Measurements from ENCODE around the gene NLRC3. TPM values are rescaled to one million over a fixed set of nuclear protein-coding genes. Genes with fewer than 3 reads are reported as not detected.

Gene NLRC3
- polyA plus RNA-seq, 2 donors, result 0.41 to 0.81 TPM

DNA sequence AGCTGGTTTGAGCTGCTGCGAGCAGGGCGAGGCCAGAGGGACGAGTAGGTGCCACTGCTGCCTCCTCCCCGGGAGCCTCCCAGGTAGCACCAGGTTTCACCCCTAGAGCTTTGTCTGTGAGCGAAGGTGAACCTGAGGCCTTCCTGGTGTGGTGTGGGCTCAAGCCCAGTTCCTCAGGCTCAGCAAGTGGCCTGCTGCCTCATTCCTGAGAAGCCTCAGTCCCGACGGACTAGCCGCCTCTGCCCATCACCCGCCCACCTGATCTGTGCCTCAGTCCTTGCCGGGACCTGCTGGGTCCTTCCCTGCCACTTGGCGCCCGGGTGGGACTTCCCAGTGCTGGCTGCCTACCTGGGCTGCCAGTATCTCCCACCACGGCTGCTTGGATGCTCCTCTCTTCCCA is 1.7 kb downstream of the NLRC3 start:
- H3K27ac ChIP-seq (ENCODE audit: low read depth in 2 of 2, low read length in 1 of 2), result no peak overlapping the region
- peak overlapping the region in 1 of 2 donors; percentile 37 for H3K4me3 ChIP-seq (ENCODE audit: low read depth in 1 of 2, low read length in 2 of 2)
- 73 to 75% methylated on average over 12 to 13 of the region's 13 CpGs for WGBS, 2 donors
- peaks cover 1 to 2% of the 10 kb centered on the region in 2 donors for H3K9me3 ChIP-seq (ENCODE audit: control insufficient read depth in 2 of 2, insufficient read depth in 1 of 2, low read depth in 1 of 2, low read length in 1 of 2)
- no peaks in the 10 kb centered on the region for H3K27me3 ChIP-seq (ENCODE audit: control insufficient read depth in 1 of 2, insufficient read depth in 2 of 2, low read length in 2 of 2)
- no peaks in the 10 kb centered on the region for H3K36me3 ChIP-seq (ENCODE audit: control insufficient read depth in 2 of 2, insufficient read depth in 2 of 2, low read length in 1 of 2)
- H3K4me1 ChIP-seq (ENCODE audit: control insufficient read depth in 2 of 2, insufficient read depth in 2 of 2, low read length in 1 of 2), result peaks cover 0 to 3% of the 10 kb centered on the region in 2 donors

DNA sequence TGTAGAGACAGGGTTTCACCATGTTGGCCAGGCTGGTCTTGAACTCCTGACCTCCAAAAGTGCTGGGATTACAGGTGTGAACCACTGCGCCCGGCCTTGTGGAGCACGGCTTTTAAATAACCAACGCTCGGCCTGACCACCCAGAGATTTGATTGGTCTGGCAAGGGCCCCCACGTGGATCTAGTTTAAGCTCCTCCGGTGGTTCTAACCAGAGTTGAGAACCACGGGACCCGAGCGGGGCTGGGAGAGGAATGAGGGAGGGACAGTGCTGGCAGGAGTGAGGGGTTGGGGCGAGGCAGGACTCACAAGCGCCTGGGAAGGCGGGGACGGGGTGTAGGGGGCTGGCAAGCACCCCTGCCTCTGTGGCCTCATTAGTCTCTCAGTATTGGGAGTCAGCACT is 3.0 kb downstream of the NLRC3 start:
- Histone ChIP-seq H3K4me3 (ENCODE audit: low read depth in 1 of 2, low read length in 2 of 2) (no peak overlapping the region), H3K27me3 (ENCODE audit: control insufficient read depth in 1 of 2, insufficient read depth in 2 of 2, low read length in 2 of 2) (no peaks in the 10 kb centered on the region), H3K9me3 (ENCODE audit: control insufficient read depth in 2 of 2, insufficient read depth in 1 of 2, low read depth in 1 of 2, low read length in 1 of 2) (peaks cover 3 to 5% of the 10 kb centered on the region in 2 donors), H3K27ac (ENCODE audit: low read depth in 2 of 2, low read length in 1 of 2) (no peak overlapping the region), H3K4me1 (ENCODE audit: control insufficient read depth in 2 of 2, insufficient read depth in 2 of 2, low read length in 1 of 2) (peaks cover 0 to 2% of the 10 kb centered on the region in 2 donors), H3K36me3 (ENCODE audit: control insufficient read depth in 2 of 2, insufficient read depth in 2 of 2, low read length in 1 of 2) (no peaks in the 10 kb centered on the region)
- 86 to 89% methylated on average over 14 of the region's 14 CpGs for WGBS, 2 donors

- Histone ChIP-seq H3K4me1 (ENCODE audit: control insufficient read depth in 2 of 2, insufficient read depth in 2 of 2, low read length in 1 of 2) (no peaks in the 10 kb centered on the region), H3K36me3 (ENCODE audit: control insufficient read depth in 2 of 2, insufficient read depth in 2 of 2, low read length in 1 of 2) (no peaks in the 10 kb centered on the region), H3K27me3 (ENCODE audit: control insufficient read depth in 1 of 2, insufficient read depth in 2 of 2, low read length in 2 of 2) (no peaks in the 10 kb centered on the region), H3K9me3 (ENCODE audit: control insufficient read depth in 2 of 2, insufficient read depth in 1 of 2, low read depth in 1 of 2, low read length in 1 of 2) (peaks cover 3 to 5% of the 10 kb centered on the region in 2 donors), H3K27ac (ENCODE audit: low read depth in 2 of 2, low read length in 1 of 2) (no peak overlapping the region), H3K4me3 (ENCODE audit: low read depth in 1 of 2, low read length in 2 of 2) (no peak overlapping the region)
- 80 to 83% methylated on average over 9 of the region's 9 CpGs for WGBS, 2 donors
Measured at GRCh38 chr16:3573146-3573815, 3.9 kb downstream of the NLRC3 start.

- 80% methylated on average over 4 of the region's 4 CpGs for WGBS, 2 donors
- no peak overlapping the region for H3K27ac ChIP-seq (ENCODE audit: low read depth in 2 of 2, low read length in 1 of 2)
- peaks cover 0 to 3% of the 10 kb centered on the region in 2 donors for H3K4me1 ChIP-seq (ENCODE audit: control insufficient read depth in 2 of 2, insufficient read depth in 2 of 2, low read length in 1 of 2)
- H3K27me3 ChIP-seq (ENCODE audit: control insufficient read depth in 1 of 2, insufficient read depth in 2 of 2, low read length in 2 of 2), result no peaks in the 10 kb centered on the region
- H3K4me3 ChIP-seq (ENCODE audit: low read depth in 1 of 2, low read length in 2 of 2), result no peak overlapping the region
- H3K9me3 ChIP-seq (ENCODE audit: control insufficient read depth in 2 of 2, insufficient read depth in 1 of 2, low read depth in 1 of 2, low read length in 1 of 2), result peaks cover 3 to 5% of the 10 kb centered on the region in 2 donors
- no peaks in the 10 kb centered on the region for H3K36me3 ChIP-seq (ENCODE audit: control insufficient read depth in 2 of 2, insufficient read depth in 2 of 2, low read length in 1 of 2)
Measured at GRCh38 chr16:3570420-3571062, 6.7 kb downstream of the NLRC3 start.

- H3K4me3 ChIP-seq (ENCODE audit: low read depth in 1 of 2, low read length in 2 of 2), result no peak overlapping the region
- H3K9me3 ChIP-seq (ENCODE audit: control insufficient read depth in 2 of 2, insufficient read depth in 1 of 2, low read depth in 1 of 2, low read length in 1 of 2), result peaks cover 3 to 5% of the 10 kb centered on the region in 2 donors
- no peaks in the 10 kb centered on the region for H3K36me3 ChIP-seq (ENCODE audit: control insufficient read depth in 2 of 2, insufficient read depth in 2 of 2, low read length in 1 of 2)
- no peaks in the 10 kb centered on the region for H3K27me3 ChIP-seq (ENCODE audit: control insufficient read depth in 1 of 2, insufficient read depth in 2 of 2, low read length in 2 of 2)
- WGBS, 2 donors, result 97% methylated on average over 2 of the region's 2 CpGs
- H3K27ac ChIP-seq (ENCODE audit: low read depth in 2 of 2, low read length in 1 of 2), result no peak overlapping the region
- peaks cover 0 to 3% of the 10 kb centered on the region in 2 donors for H3K4me1 ChIP-seq (ENCODE audit: control insufficient read depth in 2 of 2, insufficient read depth in 2 of 2, low read length in 1 of 2)
Measured at GRCh38 chr16:3569851-3570250, 7.4 kb downstream of the NLRC3 start.

DNA sequence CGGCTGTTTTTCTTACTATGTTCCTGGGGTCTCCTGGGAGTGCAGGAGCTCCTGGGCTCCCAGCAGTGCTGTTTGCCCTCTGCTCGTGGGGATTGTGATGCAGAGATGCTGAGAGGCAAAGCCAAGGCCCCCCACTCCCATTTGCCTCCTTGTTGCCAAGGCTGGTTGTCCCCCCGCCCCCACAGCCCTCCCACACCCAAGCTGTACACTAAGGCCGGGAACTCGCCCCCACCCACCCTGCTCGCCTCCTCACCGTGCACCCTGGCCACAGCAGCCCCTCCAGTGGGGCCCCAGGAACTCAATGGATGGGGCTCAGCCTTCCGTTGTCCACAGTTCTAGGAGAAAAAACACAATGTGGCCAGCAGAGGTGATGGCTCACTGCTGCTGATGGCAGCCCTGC is 10.2 kb downstream of the NLRC3 start:
- no peak overlapping the region for H3K4me3 ChIP-seq (ENCODE audit: low read depth in 1 of 2, low read length in 2 of 2)
- H3K27me3 ChIP-seq (ENCODE audit: control insufficient read depth in 1 of 2, insufficient read depth in 2 of 2, low read length in 2 of 2), result no peaks in the 10 kb centered on the region
- no peak overlapping the region for H3K27ac ChIP-seq (ENCODE audit: low read depth in 2 of 2, low read length in 1 of 2)
- peaks cover 3 to 5% of the 10 kb centered on the region in 2 donors for H3K9me3 ChIP-seq (ENCODE audit: control insufficient read depth in 2 of 2, insufficient read depth in 1 of 2, low read depth in 1 of 2, low read length in 1 of 2)
- WGBS, 2 donors, result 65 to 67% methylated on average over 8 of the region's 8 CpGs
- peaks cover 0 to 3% of the 10 kb centered on the region in 2 donors for H3K4me1 ChIP-seq (ENCODE audit: control insufficient read depth in 2 of 2, insufficient read depth in 2 of 2, low read length in 1 of 2)
- H3K36me3 ChIP-seq (ENCODE audit: control insufficient read depth in 2 of 2, insufficient read depth in 2 of 2, low read length in 1 of 2), result peaks cover 0 to 3% of the 10 kb centered on the region in 2 donors

DNA sequence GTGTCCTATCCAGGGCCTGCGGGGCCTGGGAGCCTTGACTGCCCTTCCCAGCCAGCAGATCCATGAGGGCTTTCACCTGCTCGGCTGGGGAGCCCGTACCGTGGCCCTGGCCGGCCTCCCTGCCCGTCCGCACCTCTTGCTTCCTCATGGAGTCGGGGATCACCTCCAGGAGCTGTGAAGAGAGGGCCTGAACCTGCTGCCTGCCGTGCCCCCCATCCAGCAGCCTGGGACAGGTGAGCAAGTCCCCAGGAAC is 12.4 kb downstream of the NLRC3 start:
- 94% methylated on average over 9 of the region's 9 CpGs for WGBS, 2 donors
- Histone ChIP-seq H3K4me3 (ENCODE audit: low read depth in 1 of 2, low read length in 2 of 2) (no peak overlapping the region), H3K4me1 (ENCODE audit: control insufficient read depth in 2 of 2, insufficient read depth in 2 of 2, low read length in 1 of 2) (peaks cover 0 to 3% of the 10 kb centered on the region in 2 donors), H3K27ac (ENCODE audit: low read depth in 2 of 2, low read length in 1 of 2) (no peak overlapping the region), H3K9me3 (ENCODE audit: control insufficient read depth in 2 of 2, insufficient read depth in 1 of 2, low read depth in 1 of 2, low read length in 1 of 2) (no peaks in the 10 kb centered on the region), H3K27me3 (ENCODE audit: control insufficient read depth in 1 of 2, insufficient read depth in 2 of 2, low read length in 2 of 2) (no peaks in the 10 kb centered on the region), H3K36me3 (ENCODE audit: control insufficient read depth in 2 of 2, insufficient read depth in 2 of 2, low read length in 1 of 2) (peaks cover 0 to 3% of the 10 kb centered on the region in 2 donors)

- no peaks in the 10 kb centered on the region for H3K27me3 ChIP-seq (ENCODE audit: control insufficient read depth in 1 of 2, insufficient read depth in 2 of 2, low read length in 2 of 2)
- no peak overlapping the region for H3K27ac ChIP-seq (ENCODE audit: low read depth in 2 of 2, low read length in 1 of 2)
- H3K9me3 ChIP-seq (ENCODE audit: control insufficient read depth in 2 of 2, insufficient read depth in 1 of 2, low read depth in 1 of 2, low read length in 1 of 2), result no peaks in the 10 kb centered on the region
- WGBS, 2 donors, result 93 to 94% methylated on average over 43 of the region's 43 CpGs
- H3K4me1 ChIP-seq (ENCODE audit: control insufficient read depth in 2 of 2, insufficient read depth in 2 of 2, low read length in 1 of 2), result peaks cover 0 to 3% of the 10 kb centered on the region in 2 donors
- H3K4me3 ChIP-seq (ENCODE audit: low read depth in 1 of 2, low read length in 2 of 2), result no peak overlapping the region
- peaks cover 0 to 3% of the 10 kb centered on the region in 2 donors for H3K36me3 ChIP-seq (ENCODE audit: control insufficient read depth in 2 of 2, insufficient read depth in 2 of 2, low read length in 1 of 2)
Measured at GRCh38 chr16:3564130-3564888, 12.9 kb downstream of the NLRC3 start.

- Histone ChIP-seq H3K4me1 (ENCODE audit: control insufficient read depth in 2 of 2, insufficient read depth in 2 of 2, low read length in 1 of 2) (peaks cover 0 to 3% of the 10 kb centered on the region in 2 donors), H3K36me3 (ENCODE audit: control insufficient read depth in 2 of 2, insufficient read depth in 2 of 2, low read length in 1 of 2) (peaks cover 0 to 3% of the 10 kb centered on the region in 2 donors), H3K27me3 (ENCODE audit: control insufficient read depth in 1 of 2, insufficient read depth in 2 of 2, low read length in 2 of 2) (no peaks in the 10 kb centered on the region), H3K4me3 (ENCODE audit: low read depth in 1 of 2, low read length in 2 of 2) (no peak overlapping the region), H3K9me3 (ENCODE audit: control insufficient read depth in 2 of 2, insufficient read depth in 1 of 2, low read depth in 1 of 2, low read length in 1 of 2) (no peaks in the 10 kb centered on the region), H3K27ac (ENCODE audit: low read depth in 2 of 2, low read length in 1 of 2) (no peak overlapping the region)
- 95 to 96% methylated on average over 29 of the region's 29 CpGs for WGBS, 2 donors
Measured at GRCh38 chr16:3562914-3563480, 14.2 kb downstream of the NLRC3 start.
